AG04450 (cell line): ENCODE results near the gene TMEM63C. TPM values are rescaled to one million over a fixed set of nuclear protein-coding genes. Genes with fewer than 3 reads are reported as not detected.

Experiments
- CTCF ChIA-PET: fragments of 300-600, 350-600 bp; formaldehyde crosslinking; extraction: SDS; loops from one replicate; lab custom pipeline; 2022; ENCODE audit warnings: antibody characterized with exemption, inconsistent platforms; lab: Charles Lee
- POLR2A ChIA-PET: fragments of 350-600 bp; formaldehyde crosslinking; extraction: SDS; loops from one replicate; lab custom pipeline; 2021; ENCODE audit warnings: antibody characterized with exemption, inconsistent platforms; lab: Yijun Ruan, JAX
- DNase-seq: peaks from one replicate; pipeline ENCODE4 v3.0.0-alpha.2; 2011; ENCODE audit warnings: low read depth, low spot score
- H3K27ac ChIP-seq: one replicate; pipeline ENCODE4 v1.5.1; 2012; ENCODE audit warnings: low read depth, low read length, control low read depth
- H3K27me3 ChIP-seq: one replicate; pipeline ENCODE4 v1.6.0; 2012; ENCODE audit warnings: low read length; ENCODE audit not compliant: control insufficient read depth, insufficient read depth
- H3K4me3 ChIP-seq: 2 replicates; pipeline ENCODE4 v1.5.1; 2011; ENCODE audit warnings: mild to moderate bottlenecking, low read depth, low read length, control low read depth
- H3K9me3 ChIP-seq: 2 replicates; pipeline ENCODE4 v1.5.1; 2012; ENCODE audit warnings: low read length; ENCODE audit not compliant: control insufficient read depth, insufficient read depth
- CTCF ChIP-seq: IDR thresholded peaks from 2 replicates; pipeline ENCODE4 v1.5.1; 2011; ENCODE audit warnings: low read depth, low read length, control low read depth, inconsistent platforms
- polyA plus RNA-seq: library from polyadenylated mRNA; depleted of rRNA; stranded (reverse); fragments of >200 nt; gene quantifications from 2 replicates; pipeline ENCODE4 v1.2.3, GENCODE V29; 2011

TMEM63C gene
- polyA plus RNA-seq, 1 experiment: not detected

- ChIA-PET CTCF (no interaction called here), POLR2A (no interaction called here)
- no peak for DNase-seq
Observed at GRCh38 chr14:77242752-77243151, 61.2 kb downstream of the TMEM63C start.

GRCh38 chr14:77243853-77244252 lies 62.3 kb downstream of the TMEM63C start:
- POLR2A ChIA-PET: no interaction called here
- no peaks in the 10 kb centered on the region for H3K27me3 ChIP-seq
- DNase-seq: no peak
- H3K9me3 ChIP-seq: no peaks in the 10 kb centered on the region; the same call in 1 of the 2 replicates
- no peak for TF ChIP-seq CTCF
- H3K4me3 ChIP-seq: no peak overlapping the region
- H3K27ac ChIP-seq: no peak overlapping the region
- CTCF ChIA-PET: no interaction called here

More at GRCh38 chr14:77242752-77243151, 61.2 kb downstream of the TMEM63C start:
- Histone ChIP-seq H3K27me3 (no peaks in the 10 kb centered on the region), H3K9me3 (no peaks in the 10 kb centered on the region; the same call in 1 of the 2 replicates), H3K4me3 (no peak overlapping the region), H3K27ac (no peak overlapping the region)
- TF ChIP-seq CTCF: no peak

GRCh38 chr14:77245820-77246219 lies 64.2 kb downstream of the TMEM63C start:
- TF ChIP-seq CTCF: no peak
- ChIA-PET POLR2A (no interaction called here), CTCF (interaction anchor here (0.6 kb wide), 1 partner anchor 45 kb away, joined by 3 read pairs; no protein-coding TSS in a partner anchor)
- no peak for DNase-seq
- Histone ChIP-seq H3K9me3 (no peaks in the 10 kb centered on the region), H3K4me3 (no peak overlapping the region), H3K27me3 (no peaks in the 10 kb centered on the region), H3K27ac (no peak overlapping the region)

DNA sequence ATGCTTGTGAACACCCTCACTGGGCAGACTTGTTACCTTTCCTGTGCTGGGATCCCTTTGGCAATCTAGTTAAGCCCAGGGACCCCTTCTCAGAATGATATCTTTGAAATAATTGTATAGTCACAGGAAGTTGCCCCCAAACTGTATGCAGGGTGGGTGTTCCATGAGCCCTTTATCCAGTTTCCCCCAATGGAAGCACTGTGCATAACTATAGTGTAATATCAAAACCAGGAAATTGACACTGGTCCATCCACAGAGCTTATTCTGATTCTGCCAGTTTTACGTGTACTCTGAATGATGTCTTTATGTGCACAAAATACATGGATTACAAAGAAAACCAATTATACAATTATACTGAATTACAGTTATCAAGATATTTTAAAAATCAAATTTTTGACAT lies 65.2 kb downstream of the TMEM63C start:
- DNase-seq: no peak
- ChIA-PET POLR2A (no interaction called here), CTCF (no interaction called here)

GRCh38 chr14:77248666-77249065 lies 67.1 kb downstream of the TMEM63C start:
- H3K4me3 ChIP-seq: no peak overlapping the region
- H3K27me3 ChIP-seq: no peaks in the 10 kb centered on the region
- ChIA-PET CTCF (no interaction called here), POLR2A (no interaction called here)
- no peak for DNase-seq
- TF ChIP-seq CTCF: no peak
- no peaks in the 10 kb centered on the region; the same call in 1 of the 2 replicates for H3K9me3 ChIP-seq
- H3K27ac ChIP-seq: no peak overlapping the region

More for the DNA sequence above, 65.2 kb downstream of the TMEM63C start:
- no peaks in the 10 kb centered on the region for H3K9me3 ChIP-seq
- H3K27me3 ChIP-seq: no peaks in the 10 kb centered on the region
- H3K4me3 ChIP-seq: no peak overlapping the region
- no peak overlapping the region for H3K27ac ChIP-seq
- no peak for TF ChIP-seq CTCF
